Ishikawa (cell line): ENCODE measurements around the gene CR1.

ENCODE experiments used
- CEBPB ChIP-seq: IDR thresholded peaks from 2 replicates; pipeline ENCODE4 v1.6.1; 2012
- CREB1 ChIP-seq: IDR thresholded peaks from 2 replicates; pipeline ENCODE4 v1.6.1; 2012; ENCODE audit warnings: low read depth
- EGR1 ChIP-seq: IDR thresholded peaks from 2 replicates; pipeline ENCODE4 v1.6.1; 2012
- EP300 ChIP-seq: IDR thresholded peaks from 2 replicates; pipeline ENCODE4 v1.6.1; 2012; ENCODE audit warnings: borderline replicate concordance
- FOXM1 ChIP-seq: IDR thresholded peaks from 2 replicates; pipeline ENCODE4 v1.6.1; 2012; ENCODE audit warnings: low read depth, borderline replicate concordance
- MAX ChIP-seq: IDR thresholded peaks from 2 replicates; pipeline ENCODE4 v1.6.1; 2012
- NFIC ChIP-seq: IDR thresholded peaks from 2 replicates; pipeline ENCODE4 v1.6.1; 2012
- RAD21 ChIP-seq: IDR thresholded peaks from 2 replicates; pipeline ENCODE4 v1.6.1; 2012; ENCODE audit warnings: low read depth
- REST ChIP-seq: IDR thresholded peaks from 2 replicates; pipeline ENCODE4 v1.6.1; 2012; ENCODE audit warnings: low read depth, mild to moderate bottlenecking
- TAF1 ChIP-seq: IDR thresholded peaks from 2 replicates; pipeline ENCODE4 v1.6.1; 2012; ENCODE audit warnings: low read depth, mild to moderate bottlenecking
- TCF12 ChIP-seq: IDR thresholded peaks from 2 replicates; pipeline ENCODE4 v1.6.1; 2012; ENCODE audit warnings: low read depth
- TEAD4 ChIP-seq: IDR thresholded peaks from 2 replicates; pipeline ENCODE4 v1.6.1; 2012
- USF1 ChIP-seq: IDR thresholded peaks from 2 replicates; pipeline ENCODE4 v1.6.1; 2012
- YY1 ChIP-seq: IDR thresholded peaks from 2 replicates; pipeline ENCODE4 v1.6.1; 2012; ENCODE audit warnings: low read depth
- ZBTB7A ChIP-seq: IDR thresholded peaks from 2 replicates; pipeline ENCODE4 v1.6.1; 2012; ENCODE audit warnings: low read depth

The CR1 gene

GRCh38 chr1:207646171-207646570 is 150.2 kb downstream of the CR1 start:
- no peak for TF ChIP-seq YY1
- TF ChIP-seq TEAD4, result no peak
- TF ChIP-seq USF1, result no peak
- no peak for TF ChIP-seq CREB1
- TF ChIP-seq FOXM1, result no peak
- TF ChIP-seq ZBTB7A, result no peak
- no peak for TF ChIP-seq RAD21
- no peak for TF ChIP-seq TCF12
- no peak for TF ChIP-seq TAF1
- no peak for TF ChIP-seq EGR1
- no peak for TF ChIP-seq REST
- no peak for TF ChIP-seq NFIC
- TF ChIP-seq MAX, result no peak
- no peak for TF ChIP-seq CEBPB
- no peak for TF ChIP-seq EP300

GRCh38 chr1:207646944-207647579 is 151.1 kb downstream of the CR1 start:
- no peak for TF ChIP-seq MAX
- no peak for TF ChIP-seq RAD21
- no peak for TF ChIP-seq YY1
- no peak for TF ChIP-seq CEBPB
- TF ChIP-seq EGR1, result no peak
- TF ChIP-seq NFIC, result no peak
- TF ChIP-seq REST, result no peak
- no peak for TF ChIP-seq TAF1

- TF ChIP-seq REST (no peak), EP300 (no peak), NFIC (no peak)
Observed at GRCh38 chr1:207647671-207648333, 151.8 kb downstream of the CR1 start.

GRCh38 chr1:207648334-207649209 is 152.6 kb downstream of the CR1 start:
- TF ChIP-seq RAD21 (no peak), TEAD4 (no peak)

- TF ChIP-seq TEAD4 (no peak), EP300 (no peak), CREB1 (no peak), MAX (no peak), TCF12 (no peak), REST (no peak), RAD21 (no peak)
Observed at GRCh38 chr1:207649210-207649753, 153.3 kb downstream of the CR1 start.
